Upper lobe of left lung (tissue), 4 donors: Measurements from ENCODE around the gene COQ10A.

ENCODE experiments used
- CTCF ChIP-seq, 6 experiments: fragments of 450-650 bp in 4 of 6; fragments of 200-600 bp in 2 of 6; sonication (generic) in 2 of 6; IDR thresholded peaks; one replicate each; pipeline ENCODE4 v1.5.1; 2016 to 2019; ENCODE audit warnings: antibody characterized with exemption in 6 of 6
- EP300 ChIP-seq, 4 donors: sonication (generic); formaldehyde crosslinking; IDR thresholded peaks; one replicate each; pipeline ENCODE4 v1.5.1; 2017; ENCODE audit warnings: antibody characterized with exemption in 4 of 4, control low read depth in 2 of 4
- POLR2A ChIP-seq, 4 donors: fragments of 450-650 bp; IDR thresholded peaks; one replicate each; pipeline ENCODE4 v1.5.1; 2016 to 2017; ENCODE audit warnings: antibody characterized with exemption in 4 of 4, mild to moderate bottlenecking in 2 of 4
- POLR2AphosphoS5 ChIP-seq, 2 donors: sonication (generic); formaldehyde crosslinking; IDR thresholded peaks; one replicate each; pipeline ENCODE4 v1.5.1; 2017; ENCODE audit warnings: antibody characterized with exemption in 2 of 2

- TF ChIP-seq CTCF (IDR thresholded peaks at IDR 0.05) (no peak), POLR2A (IDR thresholded peaks at IDR 0.05) (no peak), POLR2AphosphoS5 (IDR thresholded peaks at IDR 0.05) (no peak), EP300 (IDR thresholded peaks at IDR 0.05) (no peak)
These were observed 14.1 kb upstream of the COQ10A start for GRCh38 chr12:56252649-56253048.
